Activated CD4-positive, alpha-beta T cell treated with anti-CD3 and anti-CD28 coated beads, Interleukin-2, Interleukin-6, amounts not matched to agents 100 ng/mL and 50 ng/mL, durations not matched to agents 16 hours and 8 hours (primary cell): Measurements from ENCODE around the gene ADAM23.
"Not testable (repeated sequence)": the region's sequence is repeated elsewhere in the genome, so short reads cannot be mapped to it uniquely, and the experiment has no call there.

Experiments
- DNase-seq: peaks from one replicate; pipeline ENCODE4 v3.0.0-alpha.2; 2020

Gene ADAM23, protein sequence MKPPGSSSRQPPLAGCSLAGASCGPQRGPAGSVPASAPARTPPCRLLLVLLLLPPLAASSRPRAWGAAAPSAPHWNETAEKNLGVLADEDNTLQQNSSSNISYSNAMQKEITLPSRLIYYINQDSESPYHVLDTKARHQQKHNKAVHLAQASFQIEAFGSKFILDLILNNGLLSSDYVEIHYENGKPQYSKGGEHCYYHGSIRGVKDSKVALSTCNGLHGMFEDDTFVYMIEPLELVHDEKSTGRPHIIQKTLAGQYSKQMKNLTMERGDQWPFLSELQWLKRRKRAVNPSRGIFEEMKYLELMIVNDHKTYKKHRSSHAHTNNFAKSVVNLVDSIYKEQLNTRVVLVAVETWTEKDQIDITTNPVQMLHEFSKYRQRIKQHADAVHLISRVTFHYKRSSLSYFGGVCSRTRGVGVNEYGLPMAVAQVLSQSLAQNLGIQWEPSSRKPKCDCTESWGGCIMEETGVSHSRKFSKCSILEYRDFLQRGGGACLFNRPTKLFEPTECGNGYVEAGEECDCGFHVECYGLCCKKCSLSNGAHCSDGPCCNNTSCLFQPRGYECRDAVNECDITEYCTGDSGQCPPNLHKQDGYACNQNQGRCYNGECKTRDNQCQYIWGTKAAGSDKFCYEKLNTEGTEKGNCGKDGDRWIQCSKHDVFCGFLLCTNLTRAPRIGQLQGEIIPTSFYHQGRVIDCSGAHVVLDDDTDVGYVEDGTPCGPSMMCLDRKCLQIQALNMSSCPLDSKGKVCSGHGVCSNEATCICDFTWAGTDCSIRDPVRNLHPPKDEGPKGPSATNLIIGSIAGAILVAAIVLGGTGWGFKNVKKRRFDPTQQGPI

DNA sequence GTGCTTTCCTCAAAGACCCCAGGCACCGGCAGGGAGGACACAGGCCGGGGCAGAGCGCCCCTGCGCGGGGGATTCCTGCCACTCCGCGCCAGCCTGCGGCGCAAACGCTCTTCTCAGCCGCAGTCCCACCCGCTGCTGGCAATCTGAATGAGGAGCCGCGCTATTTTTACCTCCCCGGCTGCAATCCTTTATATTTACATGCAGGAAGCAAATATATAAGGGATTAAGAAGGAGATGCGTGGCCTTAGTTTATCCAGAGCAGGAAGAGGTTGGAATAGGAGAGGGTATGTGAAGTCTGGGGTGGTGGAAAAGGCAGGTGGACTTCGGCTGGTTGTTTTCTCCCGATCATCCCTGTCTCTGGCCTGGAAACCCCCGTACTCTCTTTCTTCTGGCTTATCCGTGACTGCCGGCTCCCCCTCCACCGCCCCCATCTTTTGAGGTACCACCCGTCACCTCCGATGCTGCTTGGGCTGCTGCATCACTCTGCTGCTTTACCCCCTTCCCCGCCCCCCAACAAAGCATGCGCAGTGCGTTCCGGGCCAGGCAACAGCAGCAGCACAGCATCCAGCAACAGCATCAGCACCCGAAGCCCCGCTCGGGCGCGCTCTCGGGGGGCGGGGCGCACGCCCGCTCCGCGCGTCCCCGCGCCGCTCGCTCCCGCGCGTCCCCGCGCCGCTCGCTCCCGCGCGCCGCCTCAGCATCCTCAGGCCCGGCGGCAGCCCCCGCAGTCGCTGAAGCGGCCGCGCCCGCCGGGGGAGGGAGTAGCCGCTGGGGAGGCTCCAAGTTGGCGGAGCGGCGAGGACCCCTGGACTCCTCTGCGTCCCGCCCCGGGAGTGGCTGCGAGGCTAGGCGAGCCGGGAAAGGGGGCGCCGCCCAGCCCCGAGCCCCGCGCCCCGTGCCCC is at the start of gene ADAM23:
Gene ADAM23 (plus strand): TSS at position 700 of the 902 bp plus-strand sequence. CDS start 335 bp downstream, outside the sequence.
- peak; percentile 63 for DNase-seq

DNA sequence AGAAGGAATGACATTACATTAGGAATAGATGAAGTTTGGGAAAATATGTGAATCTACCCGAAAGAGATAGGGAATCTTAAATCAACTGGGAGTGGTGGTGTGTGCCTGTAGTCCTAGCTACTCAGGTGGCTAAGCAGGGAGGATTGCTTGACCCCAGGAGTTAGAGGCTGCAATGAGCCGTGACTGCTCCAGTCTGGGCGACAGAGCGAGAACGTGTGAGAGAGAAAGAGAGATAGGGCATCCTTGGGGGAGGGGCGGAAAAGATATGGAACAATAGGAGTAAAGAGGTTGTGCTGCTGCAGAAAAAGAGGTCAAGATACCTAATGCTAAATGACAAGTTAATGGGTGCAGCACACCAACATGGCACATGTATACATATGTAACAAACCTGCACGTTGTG is 47.1 kb upstream of the ADAM23 start:
- DNase-seq = no peak

GRCh38 chr2:206402956-206403569 is 40.3 kb upstream of the ADAM23 start:
- not testable (repeated sequence) for DNase-seq

- DNase-seq = no peak
Measured at GRCh38 chr2:206408323-206409320, 34.7 kb upstream of the ADAM23 start.

DNA sequence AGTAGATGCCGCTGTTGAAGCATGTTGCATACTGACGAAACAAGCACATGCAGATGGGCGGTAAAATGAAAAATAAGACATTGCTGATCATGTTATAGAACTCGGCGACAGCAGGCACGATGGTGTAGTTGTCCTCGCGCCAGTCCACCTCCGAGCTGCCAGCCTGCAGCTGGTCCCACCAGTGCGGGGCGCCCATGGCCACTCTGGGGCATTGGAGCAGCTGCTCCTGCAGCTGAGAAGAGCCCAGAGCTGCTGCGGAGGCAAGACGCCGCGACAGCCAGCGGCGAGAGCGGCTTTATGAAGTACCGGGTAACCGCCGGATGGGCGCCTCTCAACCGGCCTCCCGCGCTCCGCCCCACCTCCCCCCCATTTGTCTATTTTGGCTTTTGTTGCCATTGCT is 32.6 kb upstream of the ADAM23 start:
- DNase-seq = no peak

DNA sequence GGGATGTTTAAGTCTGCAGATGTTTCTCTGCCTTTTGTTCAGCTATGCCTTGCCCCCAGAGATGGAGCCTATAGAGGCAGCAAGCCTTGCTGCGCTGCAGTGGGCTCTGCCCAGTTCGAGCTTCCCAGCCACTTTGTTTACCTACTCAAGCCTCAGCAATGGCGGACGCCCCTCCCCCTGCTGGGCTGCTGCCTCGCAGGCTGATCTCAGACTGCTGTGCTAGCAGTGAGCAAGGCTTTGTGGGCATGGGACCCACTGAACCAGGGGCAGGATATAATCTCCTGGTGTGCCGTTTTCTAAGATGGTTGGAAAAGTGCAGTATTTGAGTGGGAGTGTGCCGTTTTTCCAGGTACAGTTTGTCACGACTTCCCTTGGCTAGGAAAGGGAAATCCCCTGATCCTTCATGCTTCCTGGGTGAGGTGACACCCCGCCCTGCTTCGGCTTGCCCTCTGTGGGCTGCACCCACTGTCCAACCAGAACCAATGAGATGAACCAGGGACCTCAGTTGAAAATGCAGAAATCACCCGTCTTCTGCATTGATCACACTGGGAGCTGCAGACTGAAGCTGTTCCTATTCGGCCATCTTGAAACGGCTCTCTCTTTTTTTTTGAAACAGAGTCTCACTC is 27.6 kb upstream of the ADAM23 start:
- DNase-seq = no peak

DNA sequence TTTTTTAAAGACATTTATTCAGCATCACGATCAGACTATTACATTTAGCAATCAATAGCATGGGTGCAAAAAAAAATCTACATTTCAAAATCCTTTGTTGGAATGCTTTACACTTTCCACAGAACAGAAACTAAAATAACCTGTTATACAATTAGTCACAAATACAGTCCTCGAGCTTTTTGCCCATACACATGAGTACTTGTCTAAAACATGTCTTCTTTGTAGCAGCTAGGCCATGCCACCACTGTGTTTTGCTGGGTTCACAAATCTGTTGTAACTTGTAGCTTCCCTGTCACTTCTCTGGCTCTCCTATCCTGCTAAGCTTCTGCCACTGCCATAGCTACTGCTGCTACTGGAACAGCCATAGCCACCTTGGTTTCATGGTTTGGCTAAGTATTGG is 24.4 kb upstream of the ADAM23 start:
- no peak for DNase-seq

DNA sequence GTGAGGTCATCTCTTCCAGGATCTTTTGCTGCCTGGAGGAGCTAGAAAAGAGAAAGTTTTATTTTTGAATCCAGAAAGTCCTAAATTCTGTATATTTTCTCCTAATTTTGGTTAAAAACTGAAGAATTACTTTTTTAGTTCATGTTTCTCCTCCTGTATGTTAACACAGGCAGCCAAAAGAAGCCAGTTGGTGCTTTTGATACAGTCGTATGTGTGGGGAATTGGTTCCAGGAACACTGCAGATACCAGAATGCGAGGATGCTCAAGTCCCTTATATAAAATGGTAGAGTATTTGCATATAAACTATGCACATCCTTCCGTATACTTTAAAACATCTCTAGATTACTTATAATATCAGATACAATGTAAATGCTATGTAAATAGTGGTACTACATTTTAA is 22.6 kb upstream of the ADAM23 start:
- no peak for DNase-seq

GRCh38 chr2:206422493-206422892 is 20.8 kb upstream of the ADAM23 start:
- no peak for DNase-seq

DNA sequence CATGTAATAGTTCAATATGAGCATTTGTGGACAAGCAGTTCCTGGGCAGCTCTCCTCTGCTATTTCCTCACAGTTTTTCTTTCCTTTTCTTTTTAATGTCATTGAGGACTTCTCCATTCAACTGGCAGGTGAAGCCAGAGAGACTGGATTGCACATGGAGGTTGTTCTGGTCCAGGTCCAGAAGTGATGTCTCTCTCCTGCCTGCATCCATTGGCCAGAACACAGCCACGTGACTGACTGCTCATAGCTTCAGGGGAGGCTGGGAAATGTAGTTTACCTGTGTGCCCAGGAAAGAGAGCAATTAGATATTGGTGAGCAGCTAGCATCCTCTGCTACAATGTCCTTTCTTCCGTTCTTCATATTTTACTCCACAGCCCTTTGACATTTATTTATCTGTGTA is 20.2 kb upstream of the ADAM23 start:
- no peak for DNase-seq

GRCh38 chr2:206424134-206424533 is 19.2 kb upstream of the ADAM23 start:
- no peak for DNase-seq

- no peak for DNase-seq
Measured at GRCh38 chr2:206428783-206429182, 14.5 kb upstream of the ADAM23 start.

GRCh38 chr2:206430452-206430851 is 12.9 kb upstream of the ADAM23 start:
- no peak for DNase-seq

DNA sequence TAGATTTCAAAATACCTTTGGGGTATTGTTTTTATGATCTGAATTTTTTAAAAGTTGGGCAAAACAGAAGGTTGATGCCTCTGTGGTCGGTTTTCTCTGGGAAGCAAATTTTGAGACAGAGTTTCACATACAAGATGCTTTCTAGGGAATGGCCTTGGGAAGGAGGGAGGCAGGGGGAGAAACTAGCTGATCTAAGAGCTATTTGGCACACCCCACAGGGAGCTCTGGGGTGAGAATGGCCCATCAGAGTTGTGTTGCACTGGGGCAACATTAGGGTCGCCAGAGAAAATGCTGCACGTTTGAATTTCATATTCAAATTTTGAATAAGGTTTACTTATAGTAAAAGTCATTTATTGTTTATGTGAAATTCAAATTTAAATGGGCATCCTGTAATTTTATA is 11.9 kb upstream of the ADAM23 start:
- DNase-seq = no peak

DNA sequence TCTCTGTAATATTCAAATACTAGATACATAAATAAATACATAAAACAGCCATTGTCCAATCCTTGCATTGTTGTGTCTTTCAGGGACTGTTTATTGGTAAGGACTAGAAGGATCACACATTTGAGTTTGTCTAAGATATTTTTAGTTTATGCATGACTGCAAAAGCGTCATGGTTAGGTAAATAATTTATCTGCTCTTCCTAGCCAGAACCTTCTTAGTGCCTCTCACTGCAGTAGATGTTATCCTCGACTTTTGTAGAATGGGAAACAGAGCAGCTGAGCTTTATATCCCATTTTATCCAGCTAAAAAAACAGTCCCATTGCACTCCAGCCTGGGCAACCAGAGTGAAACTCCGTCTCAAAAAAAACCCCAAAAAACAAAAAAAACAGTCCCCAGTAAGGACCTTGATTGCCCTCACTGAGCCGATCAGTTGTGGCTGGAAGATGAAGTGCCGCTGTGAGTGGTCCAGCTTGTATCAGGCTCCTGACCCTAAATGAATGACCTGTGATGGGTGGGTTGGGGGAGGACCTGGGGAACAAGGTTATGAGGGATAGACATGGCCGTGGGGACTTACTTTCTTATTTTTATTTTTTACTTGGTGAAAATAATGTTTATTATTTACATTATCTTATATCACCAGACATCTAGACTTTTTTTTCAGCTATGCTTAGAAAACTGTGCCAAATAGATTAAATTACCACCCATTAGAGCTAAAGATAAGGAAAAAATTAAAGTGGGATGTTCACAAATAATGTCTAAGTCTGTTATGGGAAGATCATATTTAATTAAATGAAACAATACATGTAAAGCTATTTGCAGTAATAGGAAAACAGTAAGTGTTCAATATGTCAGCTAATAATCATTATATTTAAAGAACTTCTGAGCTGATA is 10.9 kb upstream of the ADAM23 start:
- DNase-seq = no peak

DNA sequence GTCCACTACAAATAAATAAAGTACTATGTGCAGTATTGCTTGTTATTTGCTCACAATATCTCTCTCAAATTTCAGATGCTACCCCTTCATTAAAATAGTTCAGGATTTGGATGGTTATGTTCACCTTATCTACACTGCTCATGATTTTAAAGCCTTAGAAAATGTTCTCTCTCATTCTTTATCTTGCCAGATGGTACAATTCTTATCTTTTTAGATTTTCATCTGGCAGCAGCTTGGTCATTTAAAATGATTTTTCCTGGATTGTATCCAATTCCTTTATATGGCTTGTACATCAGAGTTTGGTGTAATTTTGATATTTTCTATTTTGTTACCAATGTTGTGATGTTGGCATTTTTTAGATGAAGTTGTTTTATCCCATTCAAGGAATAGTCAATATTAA is 10.1 kb upstream of the ADAM23 start:
- no peak for DNase-seq

DNA sequence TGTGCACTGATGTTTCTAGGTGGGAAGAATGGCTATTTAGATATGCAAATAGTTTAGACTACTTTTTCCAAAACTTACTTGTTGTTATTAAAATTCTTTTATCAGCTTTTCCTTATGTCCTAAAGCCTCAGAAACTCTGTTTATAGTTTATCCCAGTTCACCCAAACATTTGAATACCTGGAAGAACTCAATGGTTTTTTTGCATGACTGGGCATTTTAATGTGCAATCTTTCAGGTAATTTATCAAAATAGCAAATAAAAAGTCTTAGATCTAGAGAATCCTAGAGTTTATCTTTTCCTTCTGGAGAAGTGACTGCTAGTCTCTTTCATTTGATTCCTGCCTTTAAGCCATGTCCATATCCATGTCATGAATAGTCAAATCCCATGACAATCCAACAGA is 9.6 kb upstream of the ADAM23 start:
- no peak for DNase-seq

- DNase-seq = no peak
Measured at GRCh38 chr2:206435742-206436141, 7.6 kb upstream of the ADAM23 start.

DNA sequence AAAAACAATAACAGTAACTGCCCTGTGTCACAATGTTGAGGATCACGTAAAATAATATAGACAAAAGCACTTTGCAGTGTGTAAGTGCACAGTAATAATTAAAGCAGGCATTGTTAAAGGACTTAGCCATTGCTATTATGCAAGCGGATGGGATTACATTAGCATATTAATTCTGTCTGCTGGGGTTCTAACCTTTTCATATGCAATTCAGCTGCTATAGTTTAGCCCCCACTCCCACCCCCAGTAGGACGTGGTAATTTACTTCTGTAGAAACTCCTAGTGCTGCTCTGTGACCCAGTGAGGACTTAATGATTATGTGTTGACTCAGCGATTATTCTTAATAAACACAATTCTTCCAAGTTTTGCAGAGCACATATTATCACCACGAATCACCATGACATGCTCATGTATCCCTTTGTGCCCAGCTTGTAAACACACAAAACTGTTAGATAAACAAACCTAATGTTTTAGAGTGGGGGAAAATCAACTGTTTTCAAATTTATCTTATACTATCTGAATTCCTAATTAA is 5.1 kb upstream of the ADAM23 start:
- no peak for DNase-seq

- DNase-seq = no peak
Measured at GRCh38 chr2:206442474-206442832, 879 bp upstream of the ADAM23 start.
